Panc1 (cell line): ENCODE data around the gene GON4L. TPM values are rescaled to one million over a fixed set of nuclear protein-coding genes. Genes with fewer than 3 reads are reported as not detected.

Source experiments
- ATAC-seq: fragments of 200-7000 bp; cut with Tn5 transposase; 2 replicates; pipeline ENCODE4 v1.9.1; 2020; ENCODE audit warnings: mild to moderate bottlenecking, moderate library complexity
- BruUV-seq: library from RNA; stranded (reverse); fragments of 400-500 nt; replicated peaks from 2 replicates; lab custom pipeline; 2021; lab: Mats Ljungman, UMichigan
- CTCF ChIA-PET: fragments of 300-600 bp; sonication (Branson Sonifier 250); formaldehyde crosslinking; loops from one replicate; lab custom pipeline; 2022; ENCODE audit warnings: antibody characterized with exemption; lab: Charles Lee
- POLR2A ChIA-PET: fragments of 300-600 bp; sonication (Branson Sonifier 250); formaldehyde crosslinking; loops from one replicate; lab custom pipeline; 2022; ENCODE audit warnings: antibody characterized with exemption; lab: Charles Lee
- DNase-seq: peaks from one replicate; pipeline ENCODE4 v3.0.0-alpha.2; 2010; ENCODE audit warnings: low read depth, low spot score
- H3K27ac ChIP-seq: 2 replicates; pipeline ENCODE4 v1.5.1; 2011; ENCODE audit warnings: mild to moderate bottlenecking, low read length, inconsistent platforms
- H3K27me3 ChIP-seq: fragments of 200-500 bp; sonication (Bioruptor generic); 2 replicates; pipeline ENCODE4 v1.6.0; 2014; ENCODE audit warnings: low read length, inconsistent platforms; ENCODE audit not compliant: control insufficient read depth, insufficient read depth
- H3K36me3 ChIP-seq: fragments of 200-500 bp; sonication (Bioruptor generic); 2 replicates; pipeline ENCODE4 v1.5.1; 2014; ENCODE audit warnings: inconsistent platforms, mild to moderate bottlenecking, low read length, moderate library complexity; ENCODE audit not compliant: control insufficient read depth, insufficient read depth
- H3K4me1 ChIP-seq: 2 replicates; pipeline ENCODE4 v1.5.1; 2011; ENCODE audit warnings: inconsistent platforms, mild to moderate bottlenecking, low read length, moderate library complexity; ENCODE audit not compliant: control insufficient read depth, insufficient read depth
- H3K4me3 ChIP-seq, 2 experiments: 2 replicates each; pipeline ENCODE4 v1.5.1; 2011 to 2012; ENCODE audit warnings: low read depth in 2 of 2, low read length in 2 of 2, mild to moderate bottlenecking in 2 of 2, inconsistent platforms in 1 of 2, moderate library complexity in 1 of 2
- H3K9me3 ChIP-seq: fragments of 200-500 bp; sonication (Bioruptor generic); 2 replicates; pipeline ENCODE4 v1.5.1; 2014; ENCODE audit warnings: low read depth, mild to moderate bottlenecking, inconsistent platforms, low read length, moderate library complexity; ENCODE audit not compliant: control insufficient read depth, insufficient read depth
- POLR2AphosphoS5 ChIP-seq: IDR thresholded peaks from 2 replicates; pipeline ENCODE4 v1.6.1; 2012; ENCODE audit warnings: mild to moderate bottlenecking, low read depth, low read length, moderate library complexity
- SIN3A ChIP-seq: IDR thresholded peaks from 2 replicates; pipeline ENCODE4 v1.6.1; 2012; ENCODE audit warnings: low read depth, mild to moderate bottlenecking, low read length, moderate library complexity, borderline replicate concordance; ENCODE audit not compliant: insufficient read depth
- TCF7L2 ChIP-seq: IDR thresholded peaks from 2 replicates; pipeline ENCODE4 v1.6.1; 2011; ENCODE audit warnings: mild to moderate bottlenecking, low read depth, low read length, inconsistent platforms
- in situ Hi-C: cut with HindIII; loops from 2 replicates; pipeline ENCODE4 v1.10.0; 2016; ENCODE audit warnings: low sequenced_read_pairs, low pct_unique_long_range_greater_than_20kb
- intact Hi-C: fragments of 100-400 bp; cut with micrococcal nuclease; formaldehyde crosslinking; loops from one replicate; pipeline ENCODE4 v1.10.0; 2022; ENCODE audit not compliant: unreplicated experiment
- total RNA-seq: library from RNA; stranded (reverse); gene quantifications from one replicate; pipeline ENCODE4 v1.2.1, GENCODE V29; 2021; ENCODE audit not compliant: unreplicated experiment
- TF ChIP-seq, protein P1 (sequence below), 2 experiments: IDR thresholded peaks; 2 replicates each; pipeline ENCODE4 v1.6.1; 2011 to 2012; ENCODE audit warnings: low read depth in 2 of 2, control low read depth in 1 of 2, low read length in 1 of 2, mild to moderate bottlenecking in 1 of 2, moderate library complexity in 1 of 2; ENCODE audit not compliant: insufficient read depth in 1 of 2
- TF ChIP-seq, protein P2 (sequence below): fragments of 450-650 bp; IDR thresholded peaks from 2 replicates; pipeline ENCODE4 v1.5.1; 2017; ENCODE audit warnings: mild to moderate bottlenecking

GON4L gene
- total RNA-seq, 1 experiment from 2014 or later: 47.6 TPM

DNA sequence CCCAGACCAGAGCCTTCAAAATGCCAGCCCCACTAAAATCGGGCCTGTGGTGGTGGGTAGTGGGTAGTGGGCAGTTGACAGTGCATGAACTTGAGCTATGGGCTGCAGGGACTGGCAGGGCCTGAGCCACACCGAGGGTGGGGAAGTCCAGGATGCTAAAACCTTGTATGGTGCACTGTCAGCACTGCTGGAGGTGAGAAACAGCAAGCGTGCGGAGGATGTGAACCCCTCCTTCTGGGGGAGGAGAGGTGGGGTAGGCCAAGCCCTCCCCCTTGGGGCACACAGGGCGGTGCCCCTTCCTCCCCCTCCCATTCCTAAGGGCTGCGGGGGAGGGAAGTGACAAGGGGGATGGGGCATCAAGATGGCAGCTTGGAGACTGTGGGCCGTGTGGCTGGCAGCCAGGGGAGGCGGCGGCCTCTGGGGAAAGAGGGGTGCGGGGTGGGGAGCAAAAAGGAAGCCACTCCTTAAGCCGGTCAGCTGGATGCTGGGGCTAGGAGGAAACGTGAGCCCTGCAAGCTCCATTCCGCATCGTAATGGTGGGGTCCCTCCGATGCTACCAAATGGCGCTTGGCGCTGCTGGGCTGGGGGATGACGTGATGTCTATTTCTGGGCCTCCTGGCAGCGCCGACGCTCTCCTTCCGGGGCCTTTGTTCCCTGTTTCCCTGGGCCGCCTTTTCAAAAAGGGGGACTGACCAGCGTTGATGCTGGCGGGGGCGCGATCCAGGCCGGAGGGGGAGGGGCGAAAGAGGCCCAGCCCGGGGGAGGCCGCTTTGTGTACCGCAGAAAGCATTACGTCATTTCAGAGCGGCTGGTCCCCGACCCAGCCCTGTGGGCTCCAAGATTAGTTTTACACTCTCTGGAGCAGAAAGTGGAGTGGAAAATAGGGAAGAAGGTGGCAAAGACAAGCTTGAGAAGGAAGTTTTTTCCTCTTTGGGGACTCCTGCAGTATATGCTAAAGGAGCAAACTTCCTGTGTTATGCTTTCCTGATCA, 3.2 kb upstream of the GON4L start:
- ATAC-seq: peak; percentile 2; the same call in 1 of the 2 replicates
- Histone ChIP-seq H3K4me1 (peaks cover 12% of the 10 kb centered on the region), H3K9me3 (no peaks in the 10 kb centered on the region), H3K4me3 (peak overlapping the region; percentile 62 to 69), H3K36me3 (peaks cover 4% of the 10 kb centered on the region; the same call in 1 of the 2 replicates), H3K27ac (peak overlapping the region; percentile 19; the same call in 1 of the 2 replicates), H3K27me3 (no peaks in the 10 kb centered on the region)
- no peak for DNase-seq
- TF ChIP-seq SIN3A: no peak
- TF ChIP-seq POLR2AphosphoS5: no peak
- intact Hi-C loops (no loop called here), in situ Hi-C loops (no loop called here)
- ChIA-PET CTCF (no interaction called here), POLR2A (interaction anchor here (0.5 to 0.6 kb wide), 3 partner anchors 38 to 75 kb away, joined by 3 to 20 read pairs (median 4); no protein-coding TSS in a partner anchor)
- no TSS peak for BruUV-seq

DNA sequence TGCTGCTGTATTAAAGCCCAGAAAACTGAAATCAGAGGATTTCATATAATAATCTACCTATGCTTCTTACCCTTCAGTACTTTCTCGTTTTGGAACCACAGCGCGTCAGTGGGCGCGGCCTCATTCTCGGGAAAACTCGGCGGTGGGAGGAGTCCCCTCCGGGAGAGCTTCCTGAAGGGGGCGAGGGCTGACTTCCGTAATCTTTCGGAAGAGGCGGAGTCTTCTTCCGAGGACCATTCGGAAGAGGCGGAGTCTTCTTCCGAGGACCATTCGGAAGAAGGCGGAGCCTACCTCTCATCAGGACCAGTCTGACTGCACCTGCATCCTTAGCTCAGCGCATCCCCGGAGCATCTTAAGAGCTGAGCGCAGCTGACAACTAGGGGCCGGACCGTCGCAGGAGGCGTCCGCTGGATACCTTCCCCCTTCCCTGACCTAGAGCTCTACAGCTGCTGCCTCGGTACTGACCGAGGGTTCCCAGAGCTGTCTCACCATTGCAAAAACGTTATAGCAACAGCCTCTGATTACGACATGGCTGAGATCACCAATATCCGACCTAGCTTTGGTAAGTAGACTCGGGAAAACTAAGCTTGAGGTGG, 2.3 kb upstream of the GON4L start, which contains the start of gene SYT11:
Gene SYT11, plus strand, starts transcription at position 334 of the 596 bp plus-strand sequence. Its CDS starts 195 bp downstream, at position 529.
- intact Hi-C loops: no loop called here
- no peaks in the 10 kb centered on the region for H3K27me3 ChIP-seq
- POLR2A ChIA-PET: interaction anchor here (0.5 to 0.6 kb wide), 3 partner anchors 59 to 76 kb away, joined by 4 to 20 read pairs (median 5); no protein-coding TSS in a partner anchor

More for the DNA sequence above, 2.3 kb upstream of the GON4L start, which contains the start of gene SYT11:
- TF ChIP-seq TCF7L2: no peak
- TF ChIP-seq, protein P1, sequence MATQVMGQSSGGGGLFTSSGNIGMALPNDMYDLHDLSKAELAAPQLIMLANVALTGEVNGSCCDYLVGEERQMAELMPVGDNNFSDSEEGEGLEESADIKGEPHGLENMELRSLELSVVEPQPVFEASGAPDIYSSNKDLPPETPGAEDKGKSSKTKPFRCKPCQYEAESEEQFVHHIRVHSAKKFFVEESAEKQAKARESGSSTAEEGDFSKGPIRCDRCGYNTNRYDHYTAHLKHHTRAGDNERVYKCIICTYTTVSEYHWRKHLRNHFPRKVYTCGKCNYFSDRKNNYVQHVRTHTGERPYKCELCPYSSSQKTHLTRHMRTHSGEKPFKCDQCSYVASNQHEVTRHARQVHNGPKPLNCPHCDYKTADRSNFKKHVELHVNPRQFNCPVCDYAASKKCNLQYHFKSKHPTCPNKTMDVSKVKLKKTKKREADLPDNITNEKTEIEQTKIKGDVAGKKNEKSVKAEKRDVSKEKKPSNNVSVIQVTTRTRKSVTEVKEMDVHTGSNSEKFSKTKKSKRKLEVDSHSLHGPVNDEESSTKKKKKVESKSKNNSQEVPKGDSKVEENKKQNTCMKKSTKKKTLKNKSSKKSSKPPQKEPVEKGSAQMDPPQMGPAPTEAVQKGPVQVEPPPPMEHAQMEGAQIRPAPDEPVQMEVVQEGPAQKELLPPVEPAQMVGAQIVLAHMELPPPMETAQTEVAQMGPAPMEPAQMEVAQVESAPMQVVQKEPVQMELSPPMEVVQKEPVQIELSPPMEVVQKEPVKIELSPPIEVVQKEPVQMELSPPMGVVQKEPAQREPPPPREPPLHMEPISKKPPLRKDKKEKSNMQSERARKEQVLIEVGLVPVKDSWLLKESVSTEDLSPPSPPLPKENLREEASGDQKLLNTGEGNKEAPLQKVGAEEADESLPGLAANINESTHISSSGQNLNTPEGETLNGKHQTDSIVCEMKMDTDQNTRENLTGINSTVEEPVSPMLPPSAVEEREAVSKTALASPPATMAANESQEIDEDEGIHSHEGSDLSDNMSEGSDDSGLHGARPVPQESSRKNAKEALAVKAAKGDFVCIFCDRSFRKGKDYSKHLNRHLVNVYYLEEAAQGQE (IDR thresholded peaks at IDR 0.05; ENCODE audit: insufficient read depth in 1 of 2, low read depth in 2 of 2, low read length in 1 of 2): no peak
- TF ChIP-seq POLR2AphosphoS5: no peak
- TF ChIP-seq SIN3A: no peak
- TF ChIP-seq, protein P2, sequence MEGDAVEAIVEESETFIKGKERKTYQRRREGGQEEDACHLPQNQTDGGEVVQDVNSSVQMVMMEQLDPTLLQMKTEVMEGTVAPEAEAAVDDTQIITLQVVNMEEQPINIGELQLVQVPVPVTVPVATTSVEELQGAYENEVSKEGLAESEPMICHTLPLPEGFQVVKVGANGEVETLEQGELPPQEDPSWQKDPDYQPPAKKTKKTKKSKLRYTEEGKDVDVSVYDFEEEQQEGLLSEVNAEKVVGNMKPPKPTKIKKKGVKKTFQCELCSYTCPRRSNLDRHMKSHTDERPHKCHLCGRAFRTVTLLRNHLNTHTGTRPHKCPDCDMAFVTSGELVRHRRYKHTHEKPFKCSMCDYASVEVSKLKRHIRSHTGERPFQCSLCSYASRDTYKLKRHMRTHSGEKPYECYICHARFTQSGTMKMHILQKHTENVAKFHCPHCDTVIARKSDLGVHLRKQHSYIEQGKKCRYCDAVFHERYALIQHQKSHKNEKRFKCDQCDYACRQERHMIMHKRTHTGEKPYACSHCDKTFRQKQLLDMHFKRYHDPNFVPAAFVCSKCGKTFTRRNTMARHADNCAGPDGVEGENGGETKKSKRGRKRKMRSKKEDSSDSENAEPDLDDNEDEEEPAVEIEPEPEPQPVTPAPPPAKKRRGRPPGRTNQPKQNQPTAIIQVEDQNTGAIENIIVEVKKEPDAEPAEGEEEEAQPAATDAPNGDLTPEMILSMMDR: no peak
- peak within 1 kb of the TSS; percentile 62 to 69 for H3K4me3 ChIP-seq
- ATAC-seq: peak; percentile 90
- H3K4me1 ChIP-seq: peaks cover 12% of the 10 kb centered on the region
- BruUV-seq: no TSS peak
- peak; percentile 87 for DNase-seq
- CTCF ChIA-PET: no interaction called here
- no peaks in the 10 kb centered on the region for H3K9me3 ChIP-seq
- peak within 1 kb of the TSS; percentile 91 for H3K27ac ChIP-seq
- in situ Hi-C loops: no loop called here
- peaks cover 4% of the 10 kb centered on the region; the same call in 1 of the 2 replicates for H3K36me3 ChIP-seq
